Ovary (tissue), 9 donors: ENCODE measurements around the gene NPIPB5. TPM values are rescaled to one million over a fixed set of nuclear protein-coding genes. Genes with fewer than 3 reads are reported as not detected.

Experiments used
- polyA plus RNA-seq, 2 donors: library from polyadenylated mRNA; stranded (reverse); fragments of 200-250 nt in 1 of 2; fragments of 350-450 nt in 1 of 2; fragmentation: Illumina TruSeq in 1 of 2; extraction: RNeasy Lipid Tissue Mini Kit (QIAGEN cat#74804) in 1 of 2; gene quantifications; one replicate each; pipeline ENCODE4 v1.2.3, GENCODE V29; 2013 to 2014
- small RNA-seq: library from RNA; depleted of rRNA; stranded (forward); fragments of <200 nt; gene quantifications from one replicate; pipeline ENCODE3, GENCODE V24; 2016
- total RNA-seq, 7 donors: library from RNA; depleted of rRNA in 2 of 7; stranded (reverse); fragments of >200 nt in 2 of 7; fragmentation: NEBNext Ultra II Directional in 3 of 7; extraction: Animal tissue kit (Norgen Biotek cat#: 25700) in 3 of 7; gene quantifications; one replicate each; pipeline versions ENCODE4 v1.1.0 to v1.2.4, GENCODE V29; 2016 to 2023
- donor health status: DM: no; HTN: no; CAD: no; lungs with moderate emphysema.
- donor health status: DM: no; HTN: no; CAD: no.
- donor health status: Bipolar disorder and iron deficiency.
- donor health status: DM: yes; HTN: yes; CAD: no.
- donor health status: DM: no; HTN: no; CAD: no.
- donor health status: DM: yes; HTN: yes; CAD: no.

Gene NPIPB5
- total and polyA plus RNA-seq, 9 donors = 41.7 to 341 (median 113) TPM

Small RNA genes within 50 kb of the gene (small RNA-seq; reads per million reads assigned to genes)
- gene AC106788.1 = not detected

Other genes starting within 250 kb of the NPIPB5 start
- 10 to 100 TPM; 23.5 to 57.0 (median 40.8) TPM for gene POLR3E, start 213.5 kb upstream of the NPIPB5 start, total RNA-seq
- gene POLR3E, start 213.5 kb upstream of the NPIPB5 start, polyA plus RNA-seq = 10 to 100 TPM; 18.6 to 27.1 TPM
- 10 to 100 TPM; 14.3 to 30.3 (median 23.7) TPM for gene CDR2, start 136.3 kb upstream of the NPIPB5 start, total RNA-seq
- 10 to 100 TPM; 12.7 to 22.9 TPM for gene CDR2, start 136.3 kb upstream of the NPIPB5 start, polyA plus RNA-seq